HG03097 (cell line): Measurements from ENCODE around the gene ARL5A.
A peak's percentile ranks its signal among the peaks of the same experiment; 100 is the strongest.
"Not testable (repeated sequence)": the region's sequence is repeated elsewhere in the genome, so short reads cannot be mapped to it uniquely, and the experiment has no call there.

Experiments
- ATAC-seq: cut with Tn5 transposase; IDR thresholded peaks from one replicate; pipeline ENCODE4 v1.9.1; 2021; ENCODE audit not compliant: unreplicated experiment, low FRiP score

The ARL5A gene

DNA sequence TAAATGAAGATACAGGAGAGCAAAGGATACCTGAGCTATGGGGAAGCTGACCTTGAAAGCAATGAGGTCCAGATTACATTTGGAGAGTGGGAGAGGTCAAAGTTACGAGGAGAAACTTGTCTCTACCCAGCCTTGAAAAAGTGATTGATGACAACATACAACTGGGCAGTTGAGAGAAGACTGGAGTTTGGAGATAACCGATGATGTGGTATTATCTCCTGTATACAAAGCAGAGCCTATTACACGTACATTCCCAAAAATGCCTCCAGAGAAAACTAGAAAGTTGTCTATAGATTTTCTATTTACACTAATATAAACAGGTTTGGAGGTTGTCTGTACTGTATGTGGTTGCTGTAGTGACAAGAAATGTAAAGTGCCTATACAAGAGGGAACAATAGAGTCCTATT is 28.3 kb downstream of the ARL5A start:
- ATAC-seq = no peak

DNA sequence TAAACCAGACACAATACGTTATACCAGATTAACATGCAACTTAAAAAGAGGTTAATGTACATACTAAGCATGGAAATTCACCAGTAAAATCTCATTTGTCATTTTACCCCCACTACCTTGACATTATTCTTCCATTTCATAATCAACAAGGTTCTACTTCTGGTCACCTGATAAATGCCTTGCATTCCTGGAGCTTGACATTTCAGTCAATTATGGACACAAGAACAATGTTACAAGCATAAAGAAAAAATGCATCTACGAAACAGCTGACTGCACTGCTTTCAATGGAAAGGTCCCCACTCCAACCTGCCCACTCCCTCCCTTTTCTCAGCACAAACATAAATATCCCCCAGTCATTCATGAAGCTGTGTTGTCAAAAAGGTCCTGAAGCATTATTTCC is 31.4 kb downstream of the ARL5A start:
- no peak for ATAC-seq

DNA sequence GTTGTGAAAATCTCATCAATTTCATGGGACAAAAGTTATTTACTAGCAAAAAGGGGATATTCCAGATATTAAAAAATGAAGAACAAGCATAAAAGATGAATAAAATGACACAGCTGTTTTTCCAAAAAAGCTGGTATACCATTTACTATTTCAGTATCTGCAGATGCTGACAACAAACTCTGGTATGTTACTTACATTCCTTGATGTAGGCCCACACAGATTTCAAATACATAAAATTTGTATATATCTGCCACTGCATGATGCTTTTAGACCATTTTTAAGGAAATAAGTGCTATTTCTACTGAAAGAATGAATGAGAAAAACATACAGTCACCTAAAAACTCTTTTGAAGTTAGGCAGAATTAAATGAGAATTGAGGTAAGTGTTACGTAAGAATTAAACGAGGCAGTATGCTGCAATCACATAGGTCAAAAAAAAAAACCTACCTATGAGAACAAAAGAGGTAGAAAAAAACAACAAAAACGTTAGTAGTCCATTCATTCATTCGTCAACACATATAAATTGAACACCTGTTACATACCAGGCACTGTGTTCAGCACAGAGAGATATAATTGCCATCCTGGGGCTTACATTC is 32.5 kb downstream of the ARL5A start:
- ATAC-seq = no peak

DNA sequence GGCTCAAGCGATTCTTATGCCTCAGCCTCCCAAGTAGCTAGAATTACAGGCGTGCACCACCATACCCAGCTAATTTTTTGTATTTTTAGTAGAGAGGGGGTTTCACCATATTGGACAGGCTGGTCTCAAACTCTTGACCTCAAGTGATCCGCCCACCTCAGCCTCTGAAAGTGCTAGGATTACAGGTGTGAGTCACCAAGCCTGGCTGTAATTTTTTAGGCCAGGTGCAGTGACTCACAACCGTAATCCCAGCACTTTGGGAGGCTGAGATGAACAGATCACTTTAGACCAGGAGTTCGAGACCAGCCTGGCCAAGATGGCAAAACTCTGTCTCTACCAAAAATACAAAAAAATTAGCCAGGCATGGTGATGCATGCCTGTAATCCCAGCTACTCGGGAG is 33.8 kb downstream of the ARL5A start:
- not testable (repeated sequence) for ATAC-seq

DNA sequence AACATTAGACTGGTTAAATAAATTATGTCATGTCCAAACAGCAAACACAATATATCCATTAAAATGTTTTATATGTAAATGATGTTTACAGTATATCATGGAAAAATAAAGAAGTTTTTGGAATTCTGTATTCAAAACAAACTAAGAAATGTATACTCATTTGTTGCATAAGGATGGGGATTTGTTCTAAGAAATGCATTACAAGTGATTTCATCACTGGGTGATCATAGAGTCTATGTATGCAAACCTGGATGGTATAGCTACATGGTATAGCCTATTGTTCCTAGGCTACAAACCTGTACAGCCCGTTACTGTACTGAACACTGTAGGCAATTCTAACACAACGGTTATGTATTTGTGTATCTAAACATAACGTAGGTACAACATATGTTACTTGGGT is 35.1 kb downstream of the ARL5A start:
- ATAC-seq = no peak

DNA sequence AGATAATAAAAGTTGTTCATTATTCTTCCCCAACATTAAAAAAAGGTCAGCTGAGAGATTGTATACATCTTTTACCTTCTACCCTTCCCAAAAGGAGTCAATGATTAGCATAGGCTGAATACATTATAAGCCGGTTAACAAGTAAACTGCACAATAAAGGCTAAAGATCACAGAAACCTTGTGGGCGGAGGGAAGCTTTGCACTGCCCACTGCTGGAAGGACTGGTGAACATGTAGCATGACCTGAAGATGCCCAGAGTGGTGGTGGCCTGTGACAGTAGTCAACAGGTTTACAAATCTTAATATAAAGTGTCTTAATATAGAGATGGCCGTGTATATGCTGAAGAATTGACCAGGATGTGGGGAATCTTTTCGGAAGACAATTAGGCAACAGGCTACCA is 35.6 kb downstream of the ARL5A start:
- ATAC-seq = no peak

DNA sequence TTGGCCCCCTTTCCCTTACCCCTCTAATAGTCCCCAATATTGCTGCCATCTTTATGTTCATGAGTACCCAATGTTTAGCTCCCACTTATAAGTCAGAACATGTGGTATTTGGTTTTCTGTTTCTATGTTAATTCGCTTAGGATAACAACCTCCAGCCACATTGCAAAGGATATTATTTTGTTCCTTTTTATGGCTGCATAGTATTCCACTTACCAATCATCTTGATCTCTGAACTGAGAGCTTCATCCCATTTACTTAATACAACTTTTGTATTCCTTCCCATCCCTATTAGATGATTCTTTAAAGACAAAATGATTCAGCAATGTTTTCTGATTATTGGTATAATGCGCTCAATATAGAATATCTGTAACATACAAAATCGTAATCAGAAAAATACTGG is 36.7 kb downstream of the ARL5A start:
- no peak for ATAC-seq

DNA sequence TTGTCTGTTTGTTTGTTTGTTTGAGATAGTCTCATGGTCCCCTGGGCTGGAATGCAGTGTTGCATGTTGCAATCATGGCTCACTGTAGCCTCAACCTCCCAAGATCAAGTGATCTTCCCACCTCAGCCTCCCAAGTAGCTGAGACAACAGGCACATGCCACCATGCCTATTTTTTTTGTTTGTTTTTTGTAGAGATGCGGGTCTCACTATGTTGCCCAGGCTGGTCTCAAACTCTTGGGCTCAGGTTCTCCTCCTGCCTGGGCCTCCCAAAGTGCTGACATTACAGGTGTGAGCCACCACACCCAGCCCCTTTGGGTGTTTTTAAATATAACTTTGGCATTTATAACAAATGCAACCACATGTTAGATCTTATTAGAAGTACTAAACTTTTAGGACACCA is 37.5 kb downstream of the ARL5A start:
- ATAC-seq = no peak

DNA sequence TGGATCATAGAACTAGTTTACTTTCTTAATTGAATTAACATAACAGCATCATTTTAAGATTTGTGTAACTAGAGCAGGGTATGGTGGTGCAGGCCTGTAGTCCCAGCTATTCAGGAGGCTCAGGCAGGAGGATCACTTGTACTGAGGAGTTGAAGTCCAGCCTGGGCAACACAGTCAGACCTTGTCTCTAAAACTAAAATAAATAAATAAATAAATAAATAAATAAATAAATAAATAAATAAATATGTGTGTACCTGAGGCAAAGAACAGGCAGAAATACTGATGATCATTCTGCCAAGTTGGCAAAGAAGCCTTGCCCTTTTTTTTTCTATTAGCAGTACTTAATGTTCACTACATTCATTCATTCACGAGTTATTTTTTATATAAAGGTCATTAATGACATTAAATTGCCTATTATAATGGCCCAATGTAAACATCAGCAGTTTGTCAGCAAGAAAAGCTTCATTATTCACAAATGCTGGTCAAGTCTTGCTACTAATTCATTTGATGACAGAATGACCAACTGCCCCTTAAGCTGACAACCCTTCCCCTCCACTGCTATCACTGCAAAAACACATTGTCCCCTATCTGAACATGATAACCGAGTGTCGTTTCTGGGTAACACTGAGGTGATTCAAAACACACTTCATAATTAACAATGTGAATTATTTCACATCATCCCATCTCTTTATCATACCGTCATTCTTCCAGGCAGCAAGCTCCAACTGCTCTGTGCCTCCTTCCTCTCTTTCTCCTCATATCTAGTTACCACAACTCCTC is 39.0 kb downstream of the ARL5A start:
- ATAC-seq = no peak

DNA sequence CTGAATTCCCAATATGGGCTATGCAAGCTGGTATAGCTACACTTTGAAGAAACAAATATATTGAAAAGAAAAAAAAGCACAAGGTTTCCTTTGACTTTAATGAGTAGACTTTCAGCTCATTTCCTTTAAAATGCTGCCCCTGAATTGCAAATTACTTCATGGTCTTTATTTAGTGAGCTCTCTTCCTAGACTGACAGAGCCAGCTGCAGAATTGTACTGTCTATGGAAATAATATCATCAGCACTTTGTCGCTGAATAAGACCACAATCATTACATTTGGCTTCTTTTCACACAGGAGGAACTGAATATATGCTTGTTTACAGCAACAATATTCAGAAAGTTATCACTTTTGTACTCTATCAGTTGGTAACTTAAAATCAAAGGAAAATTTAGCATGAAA is 41.7 kb downstream of the ARL5A start:
- no peak for ATAC-seq

DNA sequence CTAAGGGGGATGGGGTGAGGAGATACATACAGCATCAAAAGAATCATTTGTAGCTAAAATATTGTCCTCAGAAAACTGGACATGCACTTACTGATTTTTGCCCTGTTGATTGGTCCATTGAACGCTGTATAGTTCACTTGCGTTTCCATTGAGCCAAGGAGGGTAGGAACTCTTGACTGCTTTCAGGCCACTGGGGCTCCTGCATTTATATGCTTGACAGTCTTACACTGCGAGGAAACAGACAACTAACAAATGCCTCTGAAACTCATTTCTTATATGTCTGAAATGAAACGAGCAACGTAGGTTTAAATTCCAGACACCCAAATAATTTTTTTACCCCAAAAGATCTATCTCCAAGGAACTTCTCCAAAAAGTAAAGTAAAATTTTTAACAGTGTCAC is 42.1 kb downstream of the ARL5A start:
- ATAC-seq = no peak

DNA sequence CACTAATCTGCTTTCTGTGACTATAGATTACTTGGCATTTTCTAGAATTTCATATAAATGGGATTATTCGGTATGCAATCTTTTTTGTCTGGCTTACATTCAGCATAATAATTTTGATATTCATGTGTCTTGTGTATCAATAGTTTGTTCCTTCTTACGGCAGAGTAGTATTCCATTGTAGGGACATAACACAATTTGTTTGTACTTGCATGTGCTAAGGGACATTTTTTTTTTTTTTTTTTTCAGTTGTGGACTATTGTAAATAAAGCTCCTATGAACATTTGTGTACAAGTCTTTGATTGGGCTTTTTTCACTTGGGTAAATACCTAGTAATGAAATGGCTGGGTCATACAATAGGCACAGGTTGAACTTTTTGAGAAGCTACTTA is 45.1 kb downstream of the ARL5A start:
- ATAC-seq = no peak

DNA sequence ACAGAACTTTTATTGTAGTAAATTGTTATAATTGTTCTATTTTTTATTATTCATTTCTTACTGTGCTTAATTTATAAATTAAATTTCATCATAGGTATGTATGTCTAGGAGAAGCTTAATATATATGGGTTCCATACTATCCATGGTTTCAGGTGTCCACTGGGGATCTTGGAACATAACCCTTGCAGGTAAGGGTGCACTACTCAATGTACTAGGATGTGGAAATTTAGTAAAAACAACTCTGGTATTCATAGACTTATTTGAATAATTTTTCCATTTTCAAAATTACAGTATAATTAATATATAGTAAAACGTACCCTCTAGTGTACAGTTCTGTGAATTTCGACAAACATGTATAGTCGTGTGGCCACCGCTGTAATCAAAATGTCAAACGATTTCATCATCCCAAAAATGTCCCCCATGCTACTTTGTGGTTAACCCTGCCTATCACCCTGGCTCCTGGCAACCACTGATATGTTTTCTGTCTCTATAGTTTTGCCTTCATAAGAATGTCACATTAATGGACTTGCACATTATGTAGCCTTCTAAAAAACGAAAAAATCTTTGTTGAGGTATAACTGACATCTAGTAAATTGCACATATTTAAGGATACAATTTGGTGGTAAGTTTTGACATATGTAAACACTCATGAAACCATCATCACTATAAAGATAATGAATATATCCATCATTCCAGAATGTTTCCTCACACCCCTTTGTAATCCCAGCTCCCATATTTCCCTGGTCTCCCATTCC is 45.7 kb downstream of the ARL5A start:
- no peak for ATAC-seq

DNA sequence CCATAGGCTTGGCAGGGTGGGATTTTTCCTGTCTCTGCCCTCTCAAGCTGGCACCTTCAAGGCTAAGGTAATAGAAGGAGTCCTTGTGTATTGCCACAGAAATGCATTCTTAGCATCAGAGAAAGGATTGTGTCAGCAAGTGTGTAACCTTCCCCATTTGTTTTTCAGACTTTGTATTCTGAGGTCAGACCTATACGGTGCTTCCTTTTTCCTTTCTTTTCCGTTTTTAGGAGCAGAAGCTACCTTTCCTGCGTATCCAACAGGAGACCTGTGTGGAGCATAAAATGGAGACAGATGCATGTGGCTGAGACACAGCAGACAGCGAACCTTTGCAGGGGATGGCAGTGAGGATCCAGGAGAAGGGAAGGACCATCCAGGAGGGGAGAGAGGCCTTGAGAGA is 46.6 kb downstream of the ARL5A start:
- ATAC-seq = no peak

DNA sequence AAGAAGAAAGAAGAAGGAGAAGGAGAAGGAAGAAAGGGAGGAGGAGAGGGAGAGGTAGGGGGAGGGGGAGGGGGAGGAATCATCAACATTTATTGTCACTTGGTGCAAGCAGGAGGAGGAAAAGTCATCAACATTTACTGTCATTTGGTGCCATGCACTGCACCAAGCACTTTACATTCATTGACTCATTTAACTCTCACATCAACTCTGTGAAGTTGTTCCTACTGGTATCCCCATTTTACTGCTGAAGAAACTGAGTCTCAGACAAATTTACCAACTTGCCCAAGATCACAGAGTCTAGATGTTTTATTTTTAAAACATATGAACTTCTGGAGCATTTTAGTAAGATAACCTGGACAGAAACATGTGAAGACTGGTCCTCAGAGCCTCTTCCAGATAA is 47.3 kb downstream of the ARL5A start:
- no peak for ATAC-seq

DNA sequence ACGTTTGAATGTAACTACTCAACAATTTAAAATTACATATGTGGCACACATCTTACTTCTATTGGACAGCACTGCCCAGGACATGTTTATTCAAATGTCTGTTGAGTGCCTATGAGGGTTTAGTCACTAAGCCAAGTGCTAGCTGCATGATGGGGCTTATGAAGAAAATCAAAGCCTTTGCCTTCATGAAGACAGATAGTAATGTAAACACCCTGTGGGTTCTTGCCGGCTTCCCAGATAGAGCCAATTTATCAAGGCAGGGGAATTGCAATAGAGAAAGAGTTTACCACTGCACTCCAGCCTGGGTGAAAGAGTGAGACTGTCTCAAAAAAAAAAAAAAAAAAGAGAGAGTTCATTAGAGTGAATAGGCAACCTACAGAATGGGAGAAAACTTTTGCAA is 50.3 kb downstream of the ARL5A start:
- no peak for ATAC-seq

DNA sequence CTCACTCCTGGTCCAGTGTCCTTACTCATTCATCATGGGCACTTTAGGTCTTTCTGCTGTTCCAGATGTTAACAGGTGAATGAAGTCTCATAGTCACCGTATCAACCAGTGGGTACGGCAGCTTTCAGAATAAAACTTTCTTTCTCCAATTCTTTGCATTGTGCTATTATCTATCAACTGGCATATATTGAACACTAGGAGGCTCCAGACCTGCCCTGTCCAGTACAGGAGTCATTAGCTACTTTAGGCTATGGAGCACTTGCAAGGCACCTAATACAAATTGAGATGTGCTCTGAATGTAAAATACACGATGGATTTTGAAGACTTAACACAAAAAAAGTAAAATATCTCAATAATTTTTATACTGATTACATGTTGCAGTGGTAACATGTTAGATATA is 50.7 kb downstream of the ARL5A start:
- ATAC-seq = no peak

DNA sequence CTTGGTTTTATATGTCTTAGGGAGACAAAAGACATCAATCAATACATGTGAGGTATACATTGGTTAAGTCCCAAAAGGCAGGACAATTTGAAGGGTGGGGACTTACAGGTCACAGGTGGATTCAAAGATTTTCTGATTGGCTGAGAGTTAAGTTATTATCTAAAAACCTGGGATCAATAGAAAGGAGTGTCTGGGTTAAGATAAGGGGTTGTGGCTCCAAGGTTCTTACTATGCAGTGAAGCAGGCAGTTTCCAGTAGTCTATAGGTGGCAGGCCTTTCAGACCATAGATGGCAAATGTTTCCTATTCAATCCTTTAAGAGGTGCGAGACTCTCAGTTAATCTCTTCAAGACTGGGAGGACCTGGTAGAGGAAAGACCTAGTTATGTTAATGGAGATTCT is 51.9 kb downstream of the ARL5A start:
- ATAC-seq = no peak

DNA sequence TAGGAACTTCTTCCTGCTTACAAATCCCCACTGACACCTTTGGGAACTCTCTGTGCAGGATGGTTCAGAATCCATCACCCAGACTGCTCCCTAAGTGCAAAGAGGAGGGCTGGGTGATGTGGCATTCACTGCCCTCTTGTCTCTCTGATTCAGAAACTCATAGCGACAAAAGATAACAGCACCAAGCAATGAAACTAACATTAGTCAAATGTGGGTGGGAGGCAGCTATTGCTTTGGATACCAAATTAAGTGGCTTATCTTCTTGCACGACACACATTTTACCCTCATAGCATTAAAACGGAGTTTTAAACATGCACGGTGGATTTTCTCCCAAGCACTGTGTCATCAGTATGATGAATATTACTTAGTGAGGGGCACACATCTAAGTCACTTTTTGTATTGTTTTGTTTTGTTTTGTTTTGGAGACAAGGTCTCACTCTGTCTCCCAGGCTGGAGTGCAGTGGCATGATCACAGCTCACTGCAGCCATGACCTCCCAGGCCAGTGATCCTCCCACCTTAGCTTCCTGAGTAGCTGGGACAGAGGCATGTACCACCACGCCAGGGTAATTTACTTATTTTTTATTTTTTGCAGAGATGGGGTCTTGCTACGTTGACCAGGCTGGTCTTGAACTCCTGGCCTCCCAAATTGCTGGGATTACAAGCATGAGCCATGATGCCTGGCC is 53.0 kb downstream of the ARL5A start:
- no peak for ATAC-seq

DNA sequence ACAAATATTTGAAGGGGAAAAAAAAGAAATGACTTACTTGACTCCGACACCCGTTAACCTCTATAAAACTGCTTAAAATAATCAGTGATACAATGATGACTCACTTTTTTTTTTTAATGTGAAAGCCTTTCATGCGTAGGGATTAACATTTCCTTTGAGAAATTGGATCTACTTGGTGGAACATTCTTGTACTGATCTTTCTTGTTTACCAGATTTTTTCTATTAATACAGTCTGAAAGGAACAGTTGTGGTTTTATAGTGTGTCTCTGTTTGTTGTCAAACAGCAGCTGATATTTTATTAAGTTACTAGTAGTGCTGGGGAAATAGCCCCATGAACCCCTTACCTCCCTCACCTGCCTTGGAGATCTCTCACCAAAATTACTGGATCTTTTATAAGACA is 53.7 kb downstream of the ARL5A start:
- ATAC-seq = no peak

DNA sequence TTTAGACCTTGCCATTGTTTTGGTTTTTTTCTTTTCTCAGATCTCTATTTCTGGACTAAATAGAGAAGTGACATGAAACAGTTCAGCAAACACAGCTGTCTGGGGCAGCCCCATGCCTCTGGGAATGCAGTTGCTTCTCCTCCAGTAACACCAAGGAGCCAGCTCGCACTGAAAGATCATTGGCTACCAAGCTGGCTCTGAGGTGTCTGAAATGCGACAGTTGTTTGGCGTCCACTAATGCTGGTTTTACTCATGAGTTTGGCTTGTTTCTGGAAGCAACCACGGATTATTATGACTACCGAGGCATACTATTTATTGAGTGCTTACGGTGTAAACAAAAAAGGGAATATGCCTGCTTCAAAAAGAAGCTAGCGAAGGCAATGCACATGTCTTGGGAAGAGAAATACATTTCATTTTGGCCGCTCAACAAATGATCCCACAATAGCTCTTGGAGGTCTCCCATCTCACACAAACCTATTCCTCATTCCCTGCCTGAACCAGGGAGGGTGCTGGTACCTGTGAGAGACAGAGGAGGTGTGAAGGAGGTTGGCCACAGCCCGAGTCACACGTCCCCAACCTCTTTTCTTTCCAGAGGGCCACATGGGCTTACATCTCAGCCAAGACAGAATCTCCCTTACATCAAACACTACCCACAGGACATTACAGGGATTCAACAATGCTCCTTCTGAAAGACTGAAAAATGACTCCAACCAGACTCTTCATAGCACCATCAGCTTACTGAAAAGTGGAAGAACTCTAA is 56.4 kb downstream of the ARL5A start:
- ATAC-seq = peak; percentile 93
